Measurements from ENCODE around the gene ATRNL1.
A peak's percentile ranks its signal among the peaks of the same experiment; 100 is the strongest.

Gene ATRNL1

DNA sequence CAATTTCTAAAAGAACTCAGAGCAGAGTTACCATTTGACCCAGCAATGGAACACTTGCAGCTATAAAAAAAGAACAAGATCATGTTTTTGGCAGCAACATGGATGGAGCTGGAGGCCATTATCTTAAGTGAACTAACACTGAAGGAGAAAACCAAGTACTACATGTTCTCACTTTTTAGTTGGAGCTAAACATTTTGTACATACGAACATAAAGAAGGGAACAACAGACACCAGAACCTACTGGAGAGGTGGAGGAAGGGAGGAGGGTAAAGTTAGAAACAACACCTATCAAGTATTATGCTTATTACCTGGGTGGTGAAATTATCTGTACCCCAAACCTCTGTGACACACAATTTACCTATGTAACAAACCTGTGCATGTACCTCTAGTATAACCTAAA, 329.5 kb downstream of the ATRNL1 start:
- no peaks in the 10 kb centered on the region for H4K20me1 ChIP-seq (ENCODE audit: insufficient read depth, low read length)
- no peaks in the 10 kb centered on the region for H3K27me3 ChIP-seq (replicated peaks; ENCODE audit: insufficient read depth, low read length)
- DNase-seq: no peak
- H3K9me2 ChIP-seq (replicated peaks; ENCODE audit: insufficient read depth, low read length): no peaks in the 10 kb centered on the region
- H3K9me3 ChIP-seq (replicated peaks; ENCODE audit: insufficient read depth, low read length): no peaks in the 10 kb centered on the region
- H2AFZ ChIP-seq (ENCODE audit: low read length): no peak overlapping the region
- H3K27ac ChIP-seq (ENCODE audit: low read length): no peak overlapping the region
- H3K9ac ChIP-seq (ENCODE audit: low read length): no peak overlapping the region
- no peaks in the 10 kb centered on the region for H3F3A ChIP-seq (ENCODE audit: insufficient read depth, low read length)
- H3K4me1 ChIP-seq (ENCODE audit: low read length): no peaks in the 10 kb centered on the region
- H3K36me3 ChIP-seq (replicated peaks; ENCODE audit: insufficient read depth, low read length): no peaks in the 10 kb centered on the region
- H3K79me2 ChIP-seq (ENCODE audit: low read length): no peaks in the 10 kb centered on the region
- H3K4me2 ChIP-seq (ENCODE audit: low read depth, low read length): no peak overlapping the region
- H3K4me3 ChIP-seq (ENCODE audit: low read length): no peak overlapping the region
- no peak for TF ChIP-seq EZH2phosphoT487 (IDR thresholded peaks at IDR 0.05; ENCODE audit: low read length)
- no peak for TF ChIP-seq EZH2 (optimal IDR thresholded peaks at IDR 0.05; ENCODE audit: low read depth, low read length)
- TF ChIP-seq, protein P1, sequence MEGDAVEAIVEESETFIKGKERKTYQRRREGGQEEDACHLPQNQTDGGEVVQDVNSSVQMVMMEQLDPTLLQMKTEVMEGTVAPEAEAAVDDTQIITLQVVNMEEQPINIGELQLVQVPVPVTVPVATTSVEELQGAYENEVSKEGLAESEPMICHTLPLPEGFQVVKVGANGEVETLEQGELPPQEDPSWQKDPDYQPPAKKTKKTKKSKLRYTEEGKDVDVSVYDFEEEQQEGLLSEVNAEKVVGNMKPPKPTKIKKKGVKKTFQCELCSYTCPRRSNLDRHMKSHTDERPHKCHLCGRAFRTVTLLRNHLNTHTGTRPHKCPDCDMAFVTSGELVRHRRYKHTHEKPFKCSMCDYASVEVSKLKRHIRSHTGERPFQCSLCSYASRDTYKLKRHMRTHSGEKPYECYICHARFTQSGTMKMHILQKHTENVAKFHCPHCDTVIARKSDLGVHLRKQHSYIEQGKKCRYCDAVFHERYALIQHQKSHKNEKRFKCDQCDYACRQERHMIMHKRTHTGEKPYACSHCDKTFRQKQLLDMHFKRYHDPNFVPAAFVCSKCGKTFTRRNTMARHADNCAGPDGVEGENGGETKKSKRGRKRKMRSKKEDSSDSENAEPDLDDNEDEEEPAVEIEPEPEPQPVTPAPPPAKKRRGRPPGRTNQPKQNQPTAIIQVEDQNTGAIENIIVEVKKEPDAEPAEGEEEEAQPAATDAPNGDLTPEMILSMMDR (IDR thresholded peaks at IDR 0.05; ENCODE audit: low read length): no peak

DNA sequence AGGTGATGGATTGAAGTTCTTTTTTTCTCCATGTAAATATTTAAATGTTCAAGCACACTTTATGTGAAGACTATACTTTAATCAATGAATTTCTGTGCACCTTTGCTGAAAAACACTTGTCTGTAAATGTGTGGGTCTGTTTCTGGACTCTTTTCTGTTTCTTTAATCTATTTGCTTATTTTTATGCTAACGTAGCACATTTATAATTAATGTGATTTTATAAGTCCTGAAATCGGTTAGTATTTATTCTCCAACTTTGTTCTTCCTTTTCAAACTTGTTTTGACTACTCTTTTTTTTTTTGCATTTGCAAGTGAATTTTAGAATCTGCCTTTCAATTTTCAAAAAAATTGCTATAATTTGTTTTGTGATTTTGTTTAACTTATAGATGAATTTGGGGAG, 334.4 kb downstream of the ATRNL1 start:
- Histone ChIP-seq H3K9me2 (replicated peaks; ENCODE audit: insufficient read depth, low read length) (no peaks in the 10 kb centered on the region), H3K27ac (ENCODE audit: low read length) (no peak overlapping the region), H3K4me2 (ENCODE audit: low read depth, low read length) (no peak overlapping the region), H3K36me3 (replicated peaks; ENCODE audit: insufficient read depth, low read length) (no peaks in the 10 kb centered on the region), H3K9me3 (replicated peaks; ENCODE audit: insufficient read depth, low read length) (no peaks in the 10 kb centered on the region), H2AFZ (ENCODE audit: low read length) (no peak overlapping the region), H3K4me1 (ENCODE audit: low read length) (no peaks in the 10 kb centered on the region), H4K20me1 (ENCODE audit: insufficient read depth, low read length) (no peaks in the 10 kb centered on the region), H3K4me3 (ENCODE audit: low read length) (no peak overlapping the region), H3K27me3 (replicated peaks; ENCODE audit: insufficient read depth, low read length) (no peaks in the 10 kb centered on the region), H3F3A (ENCODE audit: insufficient read depth, low read length) (no peaks in the 10 kb centered on the region), H3K79me2 (ENCODE audit: low read length) (no peaks in the 10 kb centered on the region), H3K9ac (ENCODE audit: low read length) (no peak overlapping the region)
- TF ChIP-seq EZH2 (optimal IDR thresholded peaks at IDR 0.05; ENCODE audit: low read depth, low read length): no peak
- no peak for TF ChIP-seq EZH2phosphoT487 (IDR thresholded peaks at IDR 0.05; ENCODE audit: low read length)
- TF ChIP-seq, protein P1 (IDR thresholded peaks at IDR 0.05; ENCODE audit: low read length): no peak
- no peak for DNase-seq

DNA sequence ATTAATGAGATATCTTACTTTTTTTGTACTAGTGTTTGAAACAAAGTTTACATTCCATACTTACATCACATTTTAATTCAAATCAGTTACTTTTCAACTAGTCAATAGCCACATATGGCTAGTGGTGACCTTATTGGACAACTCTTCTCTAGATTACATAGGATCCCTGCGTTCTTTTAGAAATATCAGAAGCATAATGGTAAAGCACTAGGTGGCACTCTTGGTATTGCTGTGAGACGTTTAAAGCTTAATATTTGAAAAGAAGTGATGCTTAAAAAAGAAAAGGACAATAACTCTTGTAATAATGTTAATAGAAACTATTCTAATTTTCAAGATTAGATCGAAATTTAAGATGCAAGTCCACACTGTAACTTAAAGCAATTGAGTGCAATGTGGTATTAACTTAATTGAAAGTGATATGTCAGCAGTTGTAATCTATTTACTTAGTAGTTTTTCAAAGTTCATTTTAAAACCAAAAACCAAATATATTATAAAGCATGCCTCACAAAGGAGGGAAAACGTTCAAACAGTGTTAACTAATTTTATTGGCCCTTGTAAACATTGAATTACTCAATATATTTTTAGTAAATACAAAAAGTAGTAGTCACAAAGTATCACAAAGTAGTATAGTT, 339.1 kb downstream of the ATRNL1 start:
- no peaks in the 10 kb centered on the region for H4K20me1 ChIP-seq (ENCODE audit: insufficient read depth, low read length)

More for the DNA sequence above, 339.1 kb downstream of the ATRNL1 start:
- no peak overlapping the region for H3K9ac ChIP-seq (ENCODE audit: low read length)
- no peaks in the 10 kb centered on the region for H3K9me2 ChIP-seq (replicated peaks; ENCODE audit: insufficient read depth, low read length)
- peak; percentile 41 for DNase-seq
- H3K9me3 ChIP-seq (replicated peaks; ENCODE audit: insufficient read depth, low read length): no peaks in the 10 kb centered on the region
- no peaks in the 10 kb centered on the region for H3K36me3 ChIP-seq (replicated peaks; ENCODE audit: insufficient read depth, low read length)
- no peak overlapping the region for H3K4me2 ChIP-seq (ENCODE audit: low read depth, low read length)
- H3K4me3 ChIP-seq (ENCODE audit: low read length): no peak overlapping the region
- no peak overlapping the region for H2AFZ ChIP-seq (ENCODE audit: low read length)
- TF ChIP-seq, protein P1 (IDR thresholded peaks at IDR 0.05; ENCODE audit: low read length): peak; percentile 49
- no peak for TF ChIP-seq EZH2 (optimal IDR thresholded peaks at IDR 0.05; ENCODE audit: low read depth, low read length)
- H3F3A ChIP-seq (ENCODE audit: insufficient read depth, low read length): no peaks in the 10 kb centered on the region
- H3K27ac ChIP-seq (ENCODE audit: low read length): no peak overlapping the region
- H3K4me1 ChIP-seq (ENCODE audit: low read length): no peaks in the 10 kb centered on the region
- H3K79me2 ChIP-seq (ENCODE audit: low read length): no peaks in the 10 kb centered on the region
- no peaks in the 10 kb centered on the region for H3K27me3 ChIP-seq (replicated peaks; ENCODE audit: insufficient read depth, low read length)

All from MM.1S (cell line).